Naive thymus-derived CD4-positive, alpha-beta T cell (primary cell): ENCODE measurements around the gene SNRPB. TPM values are rescaled to one million over a fixed set of nuclear protein-coding genes. Genes with fewer than 3 reads are reported as not detected.

Experiments used
- ATAC-seq: fragments of 150-1000 bp; cut with Tn5 transposase; 2 replicates; pipeline ENCODE4 v1.10.0; 2021; ENCODE audit warnings: mild to moderate bottlenecking, moderate library complexity
- CTCF ChIA-PET: fragments of 350-600 bp; sonication (Branson Sonifier 250); formaldehyde crosslinking; loops from one replicate; lab custom pipeline; 2021; ENCODE audit warnings: antibody characterized with exemption; lab: Charles Lee
- POLR2A ChIA-PET: fragments of 350-600 bp; sonication (Branson Sonifier 250); formaldehyde crosslinking; loops from one replicate; lab custom pipeline; 2021; ENCODE audit warnings: antibody characterized with exemption, inconsistent platforms; lab: Charles Lee
- DNase-seq, 9 donors: peaks; one replicate each; pipeline versions ENCODE4 v3.0.0 to v3.0.0-alpha.2; 2020 to 2022; ENCODE audit warnings: mixed read lengths in 1 of 9
- H3K27ac ChIP-seq: one replicate; pipeline ENCODE4 v1.7.0; 2013; ENCODE audit warnings: mild to moderate bottlenecking, low read depth, low read length, moderate library complexity
- H3K27me3 ChIP-seq, 2 donors: one replicate each; pipeline ENCODE4 v1.7.0; 2013; ENCODE audit warnings: low read length in 2 of 2, mild to moderate bottlenecking in 2 of 2, moderate library complexity in 2 of 2; ENCODE audit not compliant: control insufficient read depth in 2 of 2, insufficient read depth in 2 of 2
- H3K36me3 ChIP-seq, 3 experiments: 1 replicate in 2 of 3; 2 replicates in 1 of 3; pipeline ENCODE4 v1.7.0; 2013; ENCODE audit warnings: low read length in 3 of 3, mild to moderate bottlenecking in 3 of 3, moderate library complexity in 1 of 3; ENCODE audit not compliant: insufficient read depth in 3 of 3, control insufficient read depth in 2 of 3
- H3K4me1 ChIP-seq, 2 donors: one replicate each; pipeline ENCODE4 v1.7.0; 2013; ENCODE audit warnings: low read length in 2 of 2, mild to moderate bottlenecking in 2 of 2, moderate library complexity in 1 of 2; ENCODE audit not compliant: control insufficient read depth in 2 of 2, insufficient read depth in 2 of 2
- H3K4me3 ChIP-seq: 2 replicates; pipeline ENCODE4 v1.7.0; 2013; ENCODE audit warnings: mild to moderate bottlenecking, low read length
- H3K9me3 ChIP-seq, 3 experiments: 1 replicate in 2 of 3; 2 replicates in 1 of 3; pipeline ENCODE4 v1.7.0; 2013; ENCODE audit warnings: low read length in 3 of 3; ENCODE audit not compliant: control insufficient read depth in 2 of 3
- H3K27ac Mint-ChIP-seq, 9 donors: one replicate each; pipeline ENCODE4 v1.8.0; 2020 to 2022; ENCODE audit warnings: mixed read lengths in 9 of 9, mild to moderate bottlenecking in 8 of 9, moderate library complexity in 5 of 9, inconsistent platforms in 2 of 9
- H3K27me3 Mint-ChIP-seq, 5 donors: one replicate each; pipeline ENCODE4 v1.8.0; 2021 to 2022; ENCODE audit warnings: mixed read lengths in 5 of 5, mild to moderate bottlenecking in 1 of 5
- H3K36me3 Mint-ChIP-seq, 5 donors: one replicate each; pipeline ENCODE4 v1.8.0; 2020 to 2022; ENCODE audit warnings: mixed read lengths in 5 of 5, mild to moderate bottlenecking in 3 of 5, inconsistent platforms in 1 of 5
- H3K4me1 Mint-ChIP-seq, 7 donors: one replicate each; pipeline ENCODE4 v1.8.0; 2020 to 2022; ENCODE audit warnings: mixed read lengths in 7 of 7, mild to moderate bottlenecking in 3 of 7, inconsistent platforms in 1 of 7
- H3K4me3 Mint-ChIP-seq, 10 donors: one replicate each; pipeline ENCODE4 v1.8.0; 2020 to 2022; ENCODE audit warnings: mild to moderate bottlenecking in 10 of 10, mixed read lengths in 10 of 10, moderate library complexity in 6 of 10, inconsistent platforms in 2 of 10
- H3K9me3 Mint-ChIP-seq, 11 donors: one replicate each; pipeline ENCODE4 v1.8.0; 2020 to 2022; ENCODE audit warnings: mixed read lengths in 11 of 11, mild to moderate bottlenecking in 4 of 11, inconsistent platforms in 1 of 11, moderate library complexity in 1 of 11
- intact Hi-C, 2 donors: fragments of 100-400 bp; cut with micrococcal nuclease; formaldehyde crosslinking; loops; one replicate each; pipeline ENCODE4 v1.15.1; 2023
- polyA plus RNA-seq, 2 donors: library from polyadenylated mRNA; unstranded; fragments of 300-500 nt; fragmentation: Illumina TruSeq; gene quantifications; one replicate each; pipeline ENCODE4 v1.2.3, GENCODE V29; 2021
- total RNA-seq, 6 experiments: library from RNA in 5 of 6; stranded (reverse) in 5 of 6; gene quantifications; 1 replicate in 5 of 6; 2 replicates in 1 of 6; pipeline ENCODE4 v1.2.3 and lab custom pipeline; 2021 to 2026

Gene SNRPB
- total and polyA plus RNA-seq, 7 experiments from 2014 or later, result 83.5 to 323 (median 119) TPM

DNA sequence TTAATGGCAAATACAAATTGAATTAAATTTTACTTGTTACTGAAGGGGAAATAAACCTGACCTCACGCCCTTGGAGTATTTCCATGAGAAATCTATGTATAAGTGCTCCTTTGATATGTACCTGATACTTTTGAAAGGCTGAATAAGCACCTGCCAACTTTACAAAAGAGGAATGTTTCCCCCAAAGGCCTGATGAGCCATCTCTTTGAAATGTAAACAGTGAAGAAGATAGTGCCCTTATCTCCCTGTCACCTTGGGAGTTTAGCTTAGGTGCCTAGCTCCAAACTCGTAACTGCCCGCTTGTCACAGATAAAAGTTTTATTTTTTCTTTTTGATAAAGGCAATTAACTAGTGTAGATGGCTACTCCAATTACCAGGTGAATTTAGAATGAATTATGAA is 39.2 kb upstream of the SNRPB start:
- Histone ChIP-seq H3K9me3 (no peaks in the 10 kb centered on the region), H3K4me3 (no peak overlapping the region), H3K4me1 (peaks cover 6 to 7% of the 10 kb centered on the region in 2 donors), H3K27me3 (no peaks in the 10 kb centered on the region), H3K36me3 (peaks cover 0 to 5% (median 0%) of the 10 kb centered on the region in 3 experiments), H3K27ac (no peak overlapping the region)
- Mint-ChIP-seq H3K36me3 (peaks cover 0 to 7% (median under 1%) of the 10 kb centered on the region in 5 donors), H3K4me3 (peak overlapping the region; percentile 12 to 93 (median 28)), H3K4me1 (peaks cover 11 to 27% (median 22%) of the 10 kb centered on the region in 7 donors), H3K27ac (no peak overlapping the region), H3K9me3 (no peaks in the 10 kb centered on the region), H3K27me3 (peaks cover 8 to 37% (median 12%) of the 10 kb centered on the region in 5 donors)
- POLR2A ChIA-PET, result interaction anchor here (0.5 to 3.7 kb wide), 6 partner anchors 10 to 1660 kb away, joined by 3 to 35 read pairs (median 4); partner anchors contain the start of genes NOP56 and SNRPB
- intact Hi-C loops, result loop anchor here (1.0 to 2.0 kb wide), 5 partner anchors 15 to 1967 kb away; partner anchors contain the start of genes CSNK2A1 (in 1 of the 2), NOP56 (in 1 of the 2), PCED1A (in 1 of the 2) and SNRPB (in 1 of the 2)
- DNase-seq (no peak), ATAC-seq (no peak)
- CTCF ChIA-PET, result interaction anchor here (8.7 kb wide), 1 partner anchor 12 kb away, joined by 51 read pairs; no protein-coding TSS in a partner anchor

- H3K36me3 ChIP-seq, result peaks cover 0 to 5% (median 0%) of the 10 kb centered on the region in 3 experiments
- H3K27me3 ChIP-seq, result no peaks in the 10 kb centered on the region
- ChIA-PET CTCF (interaction anchor here (8.7 kb wide), 1 partner anchor 13 kb away, joined by 51 read pairs; no protein-coding TSS in a partner anchor), POLR2A (interaction anchor here (0.7 to 3.7 kb wide), 6 partner anchors 11 to 142 kb away, joined by 3 to 35 read pairs (median 4); partner anchors contain the start of genes NOP56 and SNRPB)
- H3K36me3 Mint-ChIP-seq, result peaks cover 0 to 7% (median 4%) of the 10 kb centered on the region in 5 donors
- peak overlapping the region; percentile 97 for H3K4me3 ChIP-seq
- intact Hi-C loops, result loop anchor here (1.0 to 2.0 kb wide), 5 partner anchors 15 to 1967 kb away; partner anchors contain the start of genes CSNK2A1 (in 1 of the 2), NOP56 (in 1 of the 2), PCED1A (in 1 of the 2) and SNRPB (in 1 of the 2)
- ATAC-seq (no peak), DNase-seq (no peak)
- no peaks in the 10 kb centered on the region for H3K9me3 Mint-ChIP-seq
- H3K4me3 Mint-ChIP-seq, result peak overlapping the region; percentile 92 to 100 (median 98)
- peaks cover 6 to 7% of the 10 kb centered on the region in 2 donors for H3K4me1 ChIP-seq
- H3K27me3 Mint-ChIP-seq, result peaks cover 8 to 34% (median 12%) of the 10 kb centered on the region in 5 donors
- peak overlapping the region; percentile 90 to 99 (median 98) for H3K27ac Mint-ChIP-seq
- peak overlapping the region; percentile 84 for H3K27ac ChIP-seq
- H3K4me1 Mint-ChIP-seq, result peaks cover 11 to 30% (median 24%) of the 10 kb centered on the region in 7 donors
- H3K9me3 ChIP-seq, result no peaks in the 10 kb centered on the region
Measured at GRCh38 chr20:2509468-2509781, 38.8 kb upstream of the SNRPB start.

DNA sequence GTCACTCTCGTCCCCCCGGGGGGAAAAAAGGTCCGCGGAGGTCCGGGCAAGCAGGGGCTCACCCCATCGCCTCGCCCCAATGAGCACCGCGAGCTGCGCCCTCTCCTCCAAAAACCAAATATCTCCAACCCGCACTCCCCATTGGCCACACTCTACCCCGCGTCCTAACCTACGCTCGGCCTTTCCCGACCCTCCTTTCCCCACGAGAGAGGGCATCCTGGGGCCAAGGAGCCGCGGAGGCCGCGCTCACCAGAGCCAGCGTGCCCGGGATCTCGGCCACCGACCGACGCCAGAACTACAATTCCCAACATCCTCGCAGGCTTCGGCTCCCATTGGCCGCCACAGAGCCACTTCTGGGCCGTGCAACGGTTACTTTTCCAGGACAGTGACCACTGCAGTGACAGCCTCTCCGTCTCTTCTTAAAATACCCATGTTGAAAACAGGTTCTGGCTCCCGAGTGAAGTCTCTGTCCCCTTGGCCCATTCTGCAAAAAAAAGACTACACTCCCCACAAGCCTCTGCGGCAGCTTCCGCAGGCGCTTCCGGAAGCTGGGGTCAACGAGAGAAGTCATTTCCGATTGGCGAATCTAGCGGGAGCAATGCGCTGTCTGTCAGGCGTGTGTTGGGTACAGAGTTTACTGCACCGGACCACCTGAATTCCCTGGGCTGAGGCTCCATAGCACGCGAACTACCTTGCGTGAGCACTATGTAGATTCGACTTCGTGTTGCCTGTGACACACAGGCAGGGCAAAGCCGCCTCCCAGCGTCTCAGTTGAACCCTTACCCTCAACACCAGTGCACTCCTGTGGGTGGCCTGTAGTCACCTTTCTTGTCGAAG is 38.3 kb upstream of the SNRPB start, which contains the start of gene ZNF343:
TSS of gene ZNF343 (minus strand) at position 285 of the 837 bp plus-strand sequence. CDS start 15,020 bp downstream, outside the sequence.
- H3K27me3 ChIP-seq, result no peaks in the 10 kb centered on the region
- peak; percentile 61 to 84 (median 82) for DNase-seq
- peak within 1 kb of the TSS; percentile 92 to 100 (median 98) for H3K4me3 Mint-ChIP-seq
- intact Hi-C loops, result loop anchor here (1.0 to 2.0 kb wide), 5 partner anchors 15 to 1966 kb away; partner anchors contain the start of genes SNRPB (in 2 of the 2), CSNK2A1 (in 1 of the 2), NOP56 (in 1 of the 2) and PCED1A (in 1 of the 2)
- H3K27ac ChIP-seq, result peak within 1 kb of the TSS; percentile 84
- ChIA-PET CTCF (interaction anchor here (8.7 kb wide), 1 partner anchor 13 kb away, joined by 51 read pairs; no protein-coding TSS in a partner anchor), POLR2A (interaction anchor here (0.7 to 3.7 kb wide), 6 partner anchors 11 to 143 kb away, joined by 3 to 35 read pairs (median 4); partner anchors contain the start of genes NOP56 and SNRPB)
- no peaks in the 10 kb centered on the region for H3K9me3 Mint-ChIP-seq
- H3K36me3 ChIP-seq, result peaks cover 0 to 5% (median 0%) of the 10 kb centered on the region in 3 experiments
- peak; percentile 97 for ATAC-seq
- H3K9me3 ChIP-seq, result no peaks in the 10 kb centered on the region
- peaks cover 6 to 7% of the 10 kb centered on the region in 2 donors for H3K4me1 ChIP-seq
- H3K27me3 Mint-ChIP-seq, result peaks cover 8 to 28% (median 12%) of the 10 kb centered on the region in 5 donors
- H3K4me1 Mint-ChIP-seq, result peaks cover 11 to 30% (median 25%) of the 10 kb centered on the region in 7 donors
- peak within 1 kb of the TSS; percentile 97 for H3K4me3 ChIP-seq
- H3K27ac Mint-ChIP-seq, result peak within 1 kb of the TSS; percentile 90 to 99 (median 98)
- H3K36me3 Mint-ChIP-seq, result peaks cover 0 to 10% (median 4%) of the 10 kb centered on the region in 5 donors

GRCh38 chr20:2507875-2508630 is 37.5 kb upstream of the SNRPB start:
- Mint-ChIP-seq H3K27me3 (peaks cover 6 to 22% (median 12%) of the 10 kb centered on the region in 5 donors), H3K9me3 (peaks cover 0 to 1% (median 0%) of the 10 kb centered on the region in 11 donors), H3K4me3 (peak overlapping the region; percentile 92 to 100 (median 98)), H3K27ac (peak overlapping the region; percentile 51 to 99 (median 96)), H3K4me1 (peaks cover 13 to 32% (median 29%) of the 10 kb centered on the region in 7 donors), H3K36me3 (peaks cover 0 to 14% (median 4%) of the 10 kb centered on the region in 5 donors)
- ChIA-PET POLR2A (interaction anchor here (1.0 to 3.7 kb wide), 3 partner anchors 15 to 144 kb away, joined by 4 to 35 read pairs (median 34); partner anchors contain the start of gene SNRPB), CTCF (interaction anchor here (0.6 to 8.7 kb wide), 2 partner anchors 14 to 180 kb away, joined by 3 to 51 read pairs; no protein-coding TSS in a partner anchor)
- Histone ChIP-seq H3K27me3 (no peaks in the 10 kb centered on the region), H3K27ac (peak overlapping the region; percentile 84), H3K4me3 (peak overlapping the region; percentile 97), H3K36me3 (peaks cover 0 to 5% (median 0%) of the 10 kb centered on the region in 3 experiments), H3K9me3 (no peaks in the 10 kb centered on the region), H3K4me1 (peaks cover 6 to 7% of the 10 kb centered on the region in 2 donors)
- DNase-seq, result peak in 1 of 9 donors; percentile 32
- peak; percentile 8 for ATAC-seq
- intact Hi-C loops, result loop anchor here in 1 of 2 donors (1.0 to 2.0 kb wide), 3 partner anchors 38 to 1965 kb away; partner anchors contain the start of genes CSNK2A1, PCED1A, SNRPB and VPS16

DNA sequence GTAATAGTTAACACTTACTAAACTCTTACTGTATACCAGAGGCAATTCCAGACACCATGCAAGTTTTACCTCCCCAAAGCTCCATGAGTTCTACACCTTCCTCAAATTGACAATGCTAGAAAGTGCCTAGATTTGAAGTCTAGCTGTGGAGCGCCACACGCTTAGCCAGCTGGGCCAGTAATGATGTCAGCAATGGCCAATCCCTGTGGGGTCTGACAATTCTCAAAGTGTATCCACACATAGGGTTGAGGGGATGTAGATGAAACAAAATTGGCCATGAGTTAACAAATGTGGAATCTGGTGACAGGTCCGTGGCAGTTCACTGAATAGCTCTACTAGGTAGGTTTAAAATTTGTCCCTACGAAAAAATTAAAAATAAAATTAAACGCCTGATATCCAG is 36.9 kb upstream of the SNRPB start:
- no peak for ATAC-seq
- DNase-seq, result no peak
- Mint-ChIP-seq H3K9me3 (peaks cover 0 to 5% (median 0%) of the 10 kb centered on the region in 11 donors), H3K4me1 (peaks cover 13 to 35% (median 29%) of the 10 kb centered on the region in 7 donors), H3K27ac (peak overlapping the region in 3 of 9 donors; percentile 16 to 91 (median 17)), H3K4me3 (peak overlapping the region; percentile 92 to 100 (median 98)), H3K27me3 (peaks cover 6 to 17% (median 11%) of the 10 kb centered on the region in 5 donors), H3K36me3 (peaks cover 0 to 16% (median 4%) of the 10 kb centered on the region in 5 donors)
- intact Hi-C loops, result no loop called here
- Histone ChIP-seq H3K36me3 (peaks cover 0 to 5% (median 0%) of the 10 kb centered on the region in 3 experiments), H3K27ac (no peak overlapping the region), H3K9me3 (no peaks in the 10 kb centered on the region), H3K4me1 (peaks cover 6 to 7% of the 10 kb centered on the region in 2 donors), H3K27me3 (no peaks in the 10 kb centered on the region), H3K4me3 (no peak overlapping the region)
- ChIA-PET POLR2A (interaction anchor here (1.0 to 3.7 kb wide), 3 partner anchors 16 to 144 kb away, joined by 4 to 35 read pairs (median 34); partner anchors contain the start of gene SNRPB), CTCF (interaction anchor here (0.6 to 8.7 kb wide), 2 partner anchors 15 to 180 kb away, joined by 3 to 51 read pairs; no protein-coding TSS in a partner anchor)
